GDM1 (cell line): ENCODE measurements around the gene HMGXB4.

Experiments used
- DNase-seq: peaks from one replicate; lab custom pipeline; 2025; lab: John Stamatoyannopoulos, UW

Gene HMGXB4

GRCh38 chr22:35310556-35311550 lies 53.6 kb downstream of the HMGXB4 start:
- DNase-seq = no peak

GRCh38 chr22:35311551-35311999 lies 54.3 kb downstream of the HMGXB4 start:
- DNase-seq = no peak

GRCh38 chr22:35312198-35313059 lies 55.1 kb downstream of the HMGXB4 start:
- peak; percentile 66 for DNase-seq

DNA sequence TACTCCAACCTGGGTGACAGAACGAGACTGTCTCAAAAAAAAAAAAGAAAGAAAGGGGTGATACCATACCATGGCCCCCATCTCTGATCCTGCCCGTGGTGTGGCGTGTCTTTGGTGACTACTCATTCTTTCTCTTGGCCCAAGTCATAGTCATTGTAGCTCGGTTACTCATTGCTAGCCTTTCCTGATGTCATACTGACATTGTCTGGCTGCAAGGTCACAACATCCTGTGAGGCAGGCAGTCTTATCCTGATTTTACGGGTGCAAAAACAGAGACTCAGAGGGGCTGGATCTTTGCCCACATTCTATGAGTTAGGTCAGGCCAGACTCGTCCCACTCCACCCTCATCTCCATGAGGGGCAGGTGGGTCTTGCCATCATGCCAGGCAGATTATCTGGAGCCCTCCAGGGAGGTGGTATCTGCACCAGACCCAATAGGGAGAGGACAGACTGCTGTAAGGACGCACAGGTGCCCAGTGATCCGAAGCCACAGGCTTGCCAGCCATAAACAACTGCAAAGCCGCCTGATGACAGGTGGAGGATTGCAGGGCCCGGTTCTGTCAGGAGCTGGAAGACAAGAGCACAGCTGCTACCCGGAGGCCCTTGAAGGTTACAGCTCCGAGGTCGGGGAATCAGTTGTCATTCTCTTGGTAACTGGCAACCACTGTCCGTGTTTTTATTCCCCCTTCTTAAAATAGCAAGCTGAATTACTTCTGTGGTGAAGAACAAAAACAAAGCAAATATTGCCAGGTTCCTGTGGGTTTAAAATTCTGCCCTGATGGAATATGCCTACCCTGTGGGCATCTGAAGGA lies 56.2 kb downstream of the HMGXB4 start:
- DNase-seq = no peak

DNA sequence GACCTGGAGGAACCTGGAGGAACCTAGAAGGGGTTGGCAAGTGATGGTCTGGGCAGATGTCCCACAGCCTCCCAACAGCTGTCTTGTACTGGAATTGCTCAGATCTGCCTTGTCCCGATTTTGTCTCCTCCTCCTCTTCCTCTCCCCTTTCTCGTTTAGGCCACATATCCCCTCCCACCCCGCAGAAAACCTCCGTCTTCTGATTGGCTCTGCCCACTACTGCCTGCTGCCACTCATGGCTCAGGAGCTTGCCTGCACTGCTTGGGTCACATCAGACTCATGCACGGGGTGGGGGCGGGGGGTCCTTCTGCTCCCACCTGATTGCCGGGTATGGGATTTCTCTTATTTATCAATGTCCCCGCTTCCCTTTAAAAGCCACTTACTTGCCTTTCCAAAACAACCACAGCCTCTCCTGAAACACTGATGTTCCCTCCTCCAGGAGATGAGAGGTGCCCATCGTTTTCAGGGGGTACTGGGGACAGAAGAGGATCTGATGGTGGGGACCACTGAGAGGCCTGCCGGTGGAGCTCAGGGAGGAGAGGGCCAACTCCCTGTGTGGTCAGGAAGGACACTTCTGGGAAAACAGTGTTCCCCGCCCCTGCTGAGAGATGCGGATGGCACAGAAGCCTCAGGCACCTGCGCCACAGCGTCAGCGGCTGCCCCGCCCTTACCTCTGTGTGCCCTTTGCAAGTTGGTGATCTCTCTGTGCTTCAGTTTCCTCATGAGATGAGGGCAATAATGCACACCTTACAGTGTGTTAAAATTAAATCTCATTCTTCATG lies 57.1 kb downstream of the HMGXB4 start:
- no peak for DNase-seq

DNA sequence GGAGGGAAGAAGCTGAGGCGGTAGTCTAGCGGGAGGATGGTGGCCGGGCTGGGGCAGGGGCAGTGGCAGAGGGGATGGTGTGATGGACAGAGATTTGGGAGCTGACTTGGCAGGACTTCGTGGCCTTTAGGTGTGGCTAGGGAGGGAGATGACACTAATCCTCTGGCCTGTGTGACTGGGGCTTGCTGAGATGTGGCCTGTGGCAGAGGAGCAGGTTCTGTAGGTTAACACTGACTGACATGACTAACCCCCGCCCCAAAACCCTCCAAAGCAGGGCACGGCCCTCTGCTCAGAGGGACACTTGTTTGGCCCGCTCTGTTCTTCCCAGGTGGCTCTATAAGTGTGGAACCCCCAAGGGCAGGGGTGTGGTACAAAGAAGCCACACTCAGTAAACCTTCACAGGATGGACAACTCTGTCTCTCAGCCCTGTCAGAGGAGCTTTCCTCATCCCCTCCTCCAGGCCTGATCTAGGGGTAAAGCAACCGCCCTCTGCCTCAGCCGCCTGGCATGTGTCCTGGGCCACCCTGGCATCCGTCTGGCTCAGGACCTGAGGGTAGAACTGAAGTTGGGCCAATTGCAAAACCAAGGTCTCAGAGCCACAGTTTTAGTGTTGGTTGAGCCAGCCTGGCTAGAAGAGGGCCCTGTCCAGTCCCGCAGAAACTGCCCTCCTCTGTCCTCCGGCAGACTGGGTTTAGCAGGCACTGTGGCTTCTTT lies 58.0 kb downstream of the HMGXB4 start:
- DNase-seq = no peak

GRCh38 chr22:35315855-35316745 lies 58.8 kb downstream of the HMGXB4 start:
- no peak for DNase-seq

GRCh38 chr22:35316751-35317150 lies 59.5 kb downstream of the HMGXB4 start:
- DNase-seq = no peak

GRCh38 chr22:35317680-35318290 lies 60.5 kb downstream of the HMGXB4 start:
- DNase-seq = no peak

DNA sequence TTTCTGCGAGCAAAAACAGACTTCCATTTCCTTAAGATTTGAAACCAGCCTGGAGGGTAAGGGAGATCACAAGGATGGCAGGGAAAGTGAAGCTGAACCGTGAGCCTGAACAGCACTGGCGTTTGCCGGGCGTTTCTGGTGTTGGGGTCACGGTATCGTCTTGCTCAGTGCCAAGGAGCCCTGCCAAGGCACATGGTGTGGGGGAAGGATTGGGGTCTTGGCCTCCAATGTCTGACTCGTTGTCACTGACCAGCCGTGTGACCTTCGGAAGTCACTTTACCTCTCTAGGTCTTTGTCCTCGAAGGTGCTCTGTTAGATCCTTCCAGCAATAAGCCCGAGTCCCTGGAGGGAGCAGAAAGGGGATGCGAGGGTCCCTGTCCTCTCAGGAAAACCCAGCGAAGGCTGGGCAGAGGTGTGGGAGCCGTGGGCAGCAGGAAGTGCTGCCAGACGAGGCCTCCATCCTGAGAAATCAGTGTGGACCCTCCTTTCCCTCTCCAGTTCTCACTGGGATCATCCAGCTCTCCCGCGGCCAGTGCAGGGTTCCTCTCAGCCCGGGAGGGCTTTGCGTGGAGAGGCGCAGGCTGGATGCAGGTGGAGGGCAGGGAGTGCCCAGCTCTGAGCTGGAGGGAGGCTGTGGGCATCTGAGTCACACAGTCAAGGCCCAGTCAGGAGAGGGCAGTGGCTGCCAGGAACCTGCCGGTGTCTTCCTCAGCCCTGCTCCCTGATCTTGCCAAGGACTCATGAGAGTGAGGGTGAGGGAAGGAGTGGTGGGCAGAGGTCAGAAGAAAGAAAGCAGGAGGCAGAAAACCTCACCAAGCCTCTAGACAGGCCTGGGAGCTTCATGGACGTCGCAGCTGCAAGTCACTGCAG lies 61.3 kb downstream of the HMGXB4 start:
- no peak for DNase-seq

DNA sequence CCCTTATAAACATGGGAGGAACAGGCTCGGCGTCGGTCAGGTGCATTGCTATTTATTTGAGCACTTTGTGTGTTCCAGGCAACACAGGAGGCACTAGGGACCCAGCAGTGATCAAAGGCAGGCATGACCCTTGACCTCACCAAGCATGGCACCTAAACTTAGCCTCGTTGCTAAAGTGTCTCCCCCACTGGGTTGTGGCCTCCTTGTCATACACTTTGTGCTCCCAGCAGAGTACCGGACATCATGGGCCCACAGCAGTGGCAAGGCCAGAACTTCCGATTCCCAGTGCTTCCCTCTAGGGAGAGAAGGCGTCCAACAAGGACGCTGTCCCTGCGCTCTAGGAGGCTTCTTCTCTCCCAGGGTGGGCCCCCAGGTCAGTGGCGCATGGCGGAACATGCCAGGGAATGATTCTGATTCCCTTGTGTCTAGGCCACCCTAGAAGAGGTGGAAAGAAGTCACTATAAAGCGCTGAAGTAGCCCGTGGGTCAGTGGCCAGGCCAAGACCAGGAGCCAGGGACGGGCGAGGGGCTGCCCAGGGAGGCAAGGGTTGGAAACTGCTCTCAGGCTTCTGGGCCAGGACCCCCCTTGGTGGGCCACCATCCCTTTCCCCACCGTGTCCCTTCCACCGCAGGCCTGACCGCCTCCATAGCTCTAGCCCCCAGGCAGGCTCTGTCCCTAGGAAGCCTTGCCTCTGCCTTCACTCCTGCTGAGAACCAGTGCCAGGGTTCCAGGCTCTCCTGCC lies 62.1 kb downstream of the HMGXB4 start:
- no peak for DNase-seq

- no peak for DNase-seq
Measured at GRCh38 chr22:35322126-35322525, 64.8 kb downstream of the HMGXB4 start.

DNA sequence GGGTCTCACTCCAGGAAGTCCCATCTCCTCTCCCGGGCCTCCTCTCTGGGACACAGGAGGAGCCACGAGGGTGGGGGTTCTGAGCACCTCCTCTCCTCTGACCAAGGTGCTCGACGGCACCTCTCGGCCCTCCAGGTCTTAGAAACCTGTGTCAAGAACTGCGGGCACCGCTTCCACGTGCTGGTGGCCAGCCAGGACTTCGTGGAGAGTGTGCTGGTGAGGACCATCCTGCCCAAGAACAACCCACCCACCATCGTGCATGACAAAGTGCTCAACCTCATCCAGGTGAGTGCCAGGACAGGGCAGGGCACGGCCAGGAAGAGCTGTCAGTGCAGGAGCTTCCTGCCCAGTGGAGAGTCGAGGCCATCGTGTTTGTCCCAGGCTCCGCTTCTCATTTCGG lies 65.6 kb downstream of the HMGXB4 start:
- DNase-seq = no peak

DNA sequence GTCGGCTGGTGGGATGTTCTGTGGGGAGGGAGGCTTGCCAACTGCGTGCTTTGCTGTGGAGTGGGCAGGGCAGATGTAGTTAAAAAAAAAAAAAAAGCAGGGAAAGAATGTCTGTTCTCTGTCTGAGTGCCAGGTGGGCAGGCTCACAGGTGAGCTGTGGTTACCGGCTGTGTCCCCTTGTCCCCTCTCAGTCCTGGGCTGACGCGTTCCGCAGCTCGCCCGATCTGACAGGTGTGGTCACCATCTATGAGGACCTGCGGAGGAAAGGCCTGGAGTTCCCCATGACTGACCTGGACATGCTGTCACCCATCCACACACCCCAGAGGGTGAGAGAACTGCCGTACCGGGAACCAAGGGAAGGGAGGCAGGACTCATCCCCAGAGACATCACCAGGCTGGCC lies 66.0 kb downstream of the HMGXB4 start:
- no peak for DNase-seq

DNA sequence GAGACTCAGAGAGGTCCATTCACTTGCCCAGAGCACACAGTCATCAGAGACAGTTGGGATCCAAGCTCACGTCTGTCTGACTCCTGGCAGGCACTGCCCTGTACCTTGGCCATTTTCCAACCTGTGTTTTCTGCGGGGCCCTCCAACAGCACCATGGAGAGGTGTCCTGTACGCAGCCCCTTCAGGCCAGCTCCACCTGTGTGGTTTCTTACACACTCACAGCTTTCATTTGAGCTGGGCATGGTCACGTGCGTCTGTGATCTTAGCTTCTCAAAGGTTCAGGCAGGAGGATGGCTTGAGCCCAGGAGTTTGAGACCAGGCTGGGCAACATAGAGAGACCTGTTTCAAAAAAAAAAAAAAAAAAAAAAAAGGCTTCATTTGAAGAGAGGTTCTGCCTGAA lies 66.8 kb downstream of the HMGXB4 start:
- no peak for DNase-seq

DNA sequence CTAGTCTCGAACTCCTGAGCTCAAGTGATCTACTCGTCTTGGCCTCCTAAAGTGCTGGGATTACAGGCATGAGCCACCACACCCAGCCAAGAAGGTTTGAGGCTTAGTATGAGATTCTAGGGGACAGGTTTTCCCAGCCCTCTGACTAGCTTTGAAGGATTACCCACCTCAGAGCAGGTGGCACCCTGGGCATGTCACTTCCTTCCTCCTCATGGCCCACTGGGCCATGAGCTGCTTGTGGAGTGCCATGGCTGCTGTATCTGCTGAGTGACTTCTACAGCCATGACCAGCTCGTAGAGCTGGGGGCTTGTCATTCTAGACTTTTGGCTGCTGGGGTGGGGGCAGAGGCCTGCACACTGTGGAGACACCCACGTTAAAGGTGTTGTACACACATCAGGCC lies 67.5 kb downstream of the HMGXB4 start:
- DNase-seq = no peak

DNA sequence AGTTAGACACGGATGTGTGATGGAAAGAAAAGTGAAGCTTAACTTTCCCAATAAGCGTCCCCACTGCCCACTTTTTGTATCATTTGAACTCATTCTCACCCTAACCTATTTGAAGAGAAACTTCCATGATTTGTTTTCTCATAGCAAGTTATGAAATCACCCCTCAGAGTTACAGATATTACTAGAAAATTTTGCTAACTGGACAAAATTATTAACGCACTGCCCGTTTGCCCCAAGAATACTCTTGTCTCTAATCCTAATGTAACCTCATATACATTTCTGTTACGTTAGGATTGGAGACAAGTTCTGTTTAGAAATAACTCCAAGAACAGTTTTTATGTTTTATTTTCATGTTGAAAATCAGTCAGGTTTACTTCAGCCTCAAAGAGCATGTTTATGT lies 67.9 kb downstream of the HMGXB4 start:
- no peak for DNase-seq
